ENCODE data around the gene TMPRSS2. TPM values are rescaled to one million over a fixed set of nuclear protein-coding genes. Genes with fewer than 3 reads are reported as not detected.

The TMPRSS2 gene
- total and polyA plus RNA-seq, 2 donors from 2014 or later, result 32.8 to 55.0 TPM

- FAIRE-seq (no peak), DNase-seq (peak; percentile 73 to 86 (median 75))
- intact Hi-C loops (cut with DNase I), result no loop called here
- TF ChIP-seq CTCF (IDR thresholded peaks at IDR 0.05; ENCODE audit: borderline replicate concordance, extremely low read depth, insufficient read depth), result peak; percentile 70
- Histone ChIP-seq H3K9ac (ENCODE audit: low read length in 3 of 3) (no peak overlapping the region), H3K27ac (ENCODE audit: low read depth in 2 of 2, low read length in 2 of 2) (peak overlapping the region in 1 of 2 donors; percentile 3), H3K36me3 (ENCODE audit: control insufficient read depth in 2 of 3, insufficient read depth in 3 of 3, low read length in 3 of 3) (peaks cover 0 to 10% (median 7%) of the 10 kb centered on the region in 3 donors), H3K4me1 (ENCODE audit: control insufficient read depth in 2 of 3, insufficient read depth in 2 of 3, low read depth in 1 of 3, low read length in 3 of 3) (peaks cover 0 to 3% (median 0%) of the 10 kb centered on the region in 3 donors), H3K4me3 (ENCODE audit: low read length in 3 of 3) (no peak overlapping the region), H3K9me3 (ENCODE audit: control insufficient read depth in 2 of 3, insufficient read depth in 1 of 3, low read length in 3 of 3) (no peaks in the 10 kb centered on the region), H3K27me3 (ENCODE audit: control insufficient read depth, insufficient read depth, low read length) (no peaks in the 10 kb centered on the region)
Observed at GRCh38 chr21:41460578-41461527, 47.1 kb downstream of the TMPRSS2 start.

DNA sequence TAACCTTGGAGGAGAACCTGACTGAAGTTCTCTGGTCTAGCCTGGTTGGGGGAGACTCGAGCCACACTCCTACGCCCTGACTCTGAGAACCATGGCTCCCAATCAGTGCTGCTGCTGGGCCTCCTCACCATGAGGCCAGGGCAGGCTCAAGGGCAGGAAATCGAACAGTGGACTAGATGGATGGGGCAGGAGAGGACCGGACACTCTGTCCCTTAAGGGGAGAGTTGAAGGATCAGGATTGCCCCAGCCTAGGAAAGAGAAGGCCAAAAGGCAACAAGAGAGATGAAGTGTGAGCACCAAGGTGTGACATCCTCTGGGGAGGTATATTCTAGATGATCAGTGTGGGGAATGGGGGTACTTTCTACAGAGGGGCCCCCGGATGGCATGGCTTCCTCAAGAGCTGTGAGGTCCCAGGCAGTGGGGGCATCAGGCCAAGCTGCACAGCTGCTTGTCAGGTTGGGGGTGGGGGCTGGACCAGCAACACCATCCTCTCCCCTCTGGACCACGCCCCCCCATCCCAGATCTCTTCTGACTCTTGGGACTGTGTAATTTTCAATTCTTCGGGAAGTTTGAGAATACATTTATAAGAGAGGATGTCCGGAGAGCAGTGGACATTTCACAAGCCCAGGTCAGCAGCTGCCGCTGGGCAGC, 47.9 kb downstream of the TMPRSS2 start:
- H3K36me3 ChIP-seq (ENCODE audit: control insufficient read depth in 2 of 3, insufficient read depth in 3 of 3, low read length in 3 of 3), result peaks cover 0 to 9% (median 5%) of the 10 kb centered on the region in 3 donors
- intact Hi-C loops (cut with DNase I), result loop anchor here (10.0 kb wide), 1 partner anchor 175 kb away; no protein-coding TSS in a partner anchor
- H3K27ac ChIP-seq (ENCODE audit: low read depth in 2 of 2, low read length in 2 of 2), result no peak overlapping the region
- no peaks in the 10 kb centered on the region for H3K9me3 ChIP-seq (ENCODE audit: control insufficient read depth in 2 of 3, insufficient read depth in 1 of 3, low read length in 3 of 3)
- no peak for TF ChIP-seq CTCF (IDR thresholded peaks at IDR 0.05; ENCODE audit: borderline replicate concordance, extremely low read depth, insufficient read depth)
- no peak for FAIRE-seq
- no peak for DNase-seq
- H3K4me3 ChIP-seq (ENCODE audit: low read length in 3 of 3), result no peak overlapping the region
- H3K4me1 ChIP-seq (ENCODE audit: control insufficient read depth in 2 of 3, insufficient read depth in 2 of 3, low read depth in 1 of 3, low read length in 3 of 3), result peaks cover 0 to 3% (median 0%) of the 10 kb centered on the region in 3 donors
- H3K27me3 ChIP-seq (ENCODE audit: control insufficient read depth, insufficient read depth, low read length), result no peaks in the 10 kb centered on the region
- H3K9ac ChIP-seq (ENCODE audit: low read length in 3 of 3), result no peak overlapping the region

- DNase-seq, result no peak
Observed at GRCh38 chr21:41458559-41458958, 49.4 kb downstream of the TMPRSS2 start.

More at GRCh38 chr21:41458559-41458958, 49.4 kb downstream of the TMPRSS2 start:
- no peak for TF ChIP-seq CTCF (IDR thresholded peaks at IDR 0.05; ENCODE audit: borderline replicate concordance, extremely low read depth, insufficient read depth)
- H3K9ac ChIP-seq (ENCODE audit: low read length in 3 of 3), result no peak overlapping the region
- FAIRE-seq, result no peak
- H3K27ac ChIP-seq (ENCODE audit: low read depth in 2 of 2, low read length in 2 of 2), result no peak overlapping the region
- peaks cover 0 to 3% (median 0%) of the 10 kb centered on the region in 3 donors for H3K4me1 ChIP-seq (ENCODE audit: control insufficient read depth in 2 of 3, insufficient read depth in 2 of 3, low read depth in 1 of 3, low read length in 3 of 3)
- no peaks in the 10 kb centered on the region for H3K27me3 ChIP-seq (ENCODE audit: control insufficient read depth, insufficient read depth, low read length)
- no peak overlapping the region for H3K4me3 ChIP-seq (ENCODE audit: low read length in 3 of 3)
- H3K36me3 ChIP-seq (ENCODE audit: control insufficient read depth in 2 of 3, insufficient read depth in 3 of 3, low read length in 3 of 3), result peaks cover 0 to 12% (median 0%) of the 10 kb centered on the region in 3 donors
- intact Hi-C loops (cut with DNase I), result loop anchor here (10.0 kb wide), 1 partner anchor 174 kb away; no protein-coding TSS in a partner anchor
- H3K9me3 ChIP-seq (ENCODE audit: control insufficient read depth in 2 of 3, insufficient read depth in 1 of 3, low read length in 3 of 3), result no peaks in the 10 kb centered on the region

Measured in kidney (tissue), 14 donors.